HG03139 (cell line): Measurements from ENCODE around the gene NRXN3.

Source experiments
- ATAC-seq: cut with Tn5 transposase; IDR thresholded peaks from one replicate; pipeline ENCODE4 v1.9.1; 2021; ENCODE audit not compliant: unreplicated experiment

NRXN3 gene

GRCh38 chr14:79899610-79900009 is 1729.4 kb downstream of the NRXN3 start:
- ATAC-seq = no peak

- no peak for ATAC-seq
Measured at GRCh38 chr14:79904497-79904896, 1734.3 kb downstream of the NRXN3 start.

GRCh38 chr14:79906994-79907393 is 1736.8 kb downstream of the NRXN3 start:
- no peak for ATAC-seq

GRCh38 chr14:79910086-79910485 is 1739.9 kb downstream of the NRXN3 start:
- ATAC-seq = no peak

- ATAC-seq = no peak
Measured at GRCh38 chr14:79911744-79912143, 1741.6 kb downstream of the NRXN3 start.

GRCh38 chr14:79914595-79914994 is 1744.4 kb downstream of the NRXN3 start:
- no peak for ATAC-seq

GRCh38 chr14:79915406-79915805 is 1745.2 kb downstream of the NRXN3 start:
- ATAC-seq = no peak

GRCh38 chr14:79916281-79916680 is 1746.1 kb downstream of the NRXN3 start:
- no peak for ATAC-seq

GRCh38 chr14:79916892-79917291 is 1746.7 kb downstream of the NRXN3 start:
- ATAC-seq = no peak
